DOHH2 (cell line): ENCODE measurements around the gene CGB2.

Experiments used
- H3F3A ChIP-seq: fragments of 200-600 bp; sonication (generic), shearing (Covaris generic); 2 replicates; pipeline ENCODE4 v1.6.0; 2016; ENCODE audit warnings: antibody characterized with exemption, mild to moderate bottlenecking; ENCODE audit not compliant: control insufficient read depth, insufficient read depth
- H3K27ac ChIP-seq: fragments of 200-600 bp; sonication (generic); 2 replicates; pipeline ENCODE4 v1.5.1; 2014; ENCODE audit warnings: low read depth, mild to moderate bottlenecking, low read length, moderate library complexity
- H3K27me3 ChIP-seq: fragments of 200-600 bp; sonication (generic); 2 replicates; pipeline ENCODE4 v1.6.1; 2014; ENCODE audit warnings: mild to moderate bottlenecking, low read length, mixed read lengths; ENCODE audit not compliant: control insufficient read depth
- H3K36me3 ChIP-seq: fragments of 200-600 bp; sonication (generic); 2 replicates; pipeline ENCODE4 v1.6.1; 2014; ENCODE audit warnings: mild to moderate bottlenecking, low read length, moderate library complexity, mixed read lengths; ENCODE audit not compliant: control insufficient read depth
- H3K4me1 ChIP-seq: fragments of 200-600 bp; sonication (generic); 2 replicates; pipeline ENCODE4 v1.6.1; 2014; ENCODE audit warnings: mild to moderate bottlenecking, low read length, mixed read lengths; ENCODE audit not compliant: control insufficient read depth
- H3K4me2 ChIP-seq: fragments of 200-600 bp; sonication (generic); 2 replicates; pipeline ENCODE4 v1.6.0; 2014; ENCODE audit warnings: mild to moderate bottlenecking, low read length, moderate library complexity
- H3K4me3 ChIP-seq: fragments of 200-600 bp; sonication (generic); 2 replicates; pipeline ENCODE4 v1.5.1; 2014; ENCODE audit warnings: mild to moderate bottlenecking, low read length, mixed read lengths
- H3K79me2 ChIP-seq: fragments of 200-600 bp; sonication (generic); 2 replicates; pipeline ENCODE4 v1.6.1; 2014; ENCODE audit warnings: mild to moderate bottlenecking, low read length, mixed read lengths; ENCODE audit not compliant: control insufficient read depth
- H3K9me2 ChIP-seq: fragments of 200-600 bp; sonication (generic); replicated peaks from 2 replicates; pipeline ENCODE4 v1.6.1; 2014; ENCODE audit warnings: mild to moderate bottlenecking, low read length, mixed read lengths; ENCODE audit not compliant: control insufficient read depth
- H3K9me3 ChIP-seq: fragments of 200-600 bp; sonication (generic); 2 replicates; pipeline ENCODE4 v1.6.1; 2014; ENCODE audit warnings: antibody characterized with exemption, low read length, mixed read lengths; ENCODE audit not compliant: control insufficient read depth, insufficient read depth
- H4K20me1 ChIP-seq: fragments of 200-600 bp; sonication (generic); 2 replicates; pipeline ENCODE4 v1.6.0; 2014; ENCODE audit warnings: low read depth, mild to moderate bottlenecking, antibody characterized with exemption, low read length, moderate library complexity; ENCODE audit not compliant: control insufficient read depth, insufficient read depth
- EZH2phosphoT487 ChIP-seq: fragments of 200-600 bp; sonication (generic); IDR thresholded peaks from 2 replicates; pipeline ENCODE4 v1.6.1; 2017; ENCODE audit warnings: borderline replicate concordance, mild to moderate bottlenecking, antibody characterized with exemption, low read length, moderate library complexity, mixed read lengths
- TF ChIP-seq, protein P1 (sequence below): fragments of 200-600 bp; sonication (generic); IDR thresholded peaks from one replicate; pipeline ENCODE4 v1.5.1; 2014; ENCODE audit warnings: antibody characterized with exemption, mild to moderate bottlenecking, low read depth, low read length; ENCODE audit not compliant: poor library complexity, severe bottlenecking

CGB2 gene

DNA sequence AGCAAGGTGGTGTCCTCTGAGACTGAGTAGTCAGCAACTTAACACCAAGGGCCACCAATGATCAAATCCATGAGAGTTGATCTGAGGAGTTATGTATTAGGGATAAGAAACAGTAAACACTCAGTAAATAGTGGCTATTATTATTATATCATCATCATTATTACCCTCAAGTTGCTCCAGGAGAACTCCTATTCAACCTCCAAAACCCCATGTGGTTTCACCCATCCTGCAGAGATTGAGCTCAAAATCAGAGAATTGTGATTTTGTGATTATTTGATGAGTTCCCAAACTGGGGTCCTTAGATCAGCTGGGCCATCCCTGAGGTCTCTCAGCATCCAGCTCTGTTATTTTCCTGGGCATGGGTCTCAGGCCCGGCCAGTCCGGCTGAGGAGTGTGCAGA is 29.3 kb downstream of the CGB2 start:
- H3K27ac ChIP-seq = no peak overlapping the region
- no peaks in the 10 kb centered on the region for H3K36me3 ChIP-seq
- no peaks in the 10 kb centered on the region for H3F3A ChIP-seq
- no peaks in the 10 kb centered on the region for H3K79me2 ChIP-seq
- peaks cover 66% of the 10 kb centered on the region for H3K27me3 ChIP-seq
- H3K9me2 ChIP-seq = no peaks in the 10 kb centered on the region
- H4K20me1 ChIP-seq = no peaks in the 10 kb centered on the region
- H3K9me3 ChIP-seq = no peaks in the 10 kb centered on the region
- no peak for TF ChIP-seq EZH2phosphoT487
- H3K4me3 ChIP-seq = no peak overlapping the region
- H3K4me2 ChIP-seq = no peak overlapping the region
- peaks cover 10% of the 10 kb centered on the region for H3K4me1 ChIP-seq

DNA sequence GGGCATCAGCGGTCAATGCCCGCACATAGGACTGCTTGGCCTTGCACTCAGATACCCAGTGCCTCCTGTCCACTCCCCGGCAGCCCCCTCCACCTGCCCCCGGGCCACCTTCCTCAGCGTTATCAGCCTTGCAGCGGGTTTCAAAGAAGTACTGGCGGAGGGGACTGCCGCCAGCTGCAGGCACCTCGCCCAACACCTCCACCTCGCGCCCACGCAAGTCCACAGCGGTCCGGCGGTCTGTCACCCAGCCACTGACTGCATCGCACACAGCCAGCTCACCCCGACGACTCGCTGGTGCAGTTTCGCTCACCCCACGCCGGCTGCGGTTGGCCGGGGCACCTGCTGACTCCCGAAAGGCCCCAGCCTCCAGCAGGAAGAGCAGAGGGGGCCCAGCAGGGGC is 29.8 kb downstream of the CGB2 start:
- Histone ChIP-seq H3F3A (no peaks in the 10 kb centered on the region), H3K9me3 (no peaks in the 10 kb centered on the region), H3K27ac (no peak overlapping the region), H3K4me1 (peaks cover 6% of the 10 kb centered on the region), H3K36me3 (no peaks in the 10 kb centered on the region), H4K20me1 (no peaks in the 10 kb centered on the region), H3K79me2 (no peaks in the 10 kb centered on the region), H3K4me2 (no peak overlapping the region), H3K27me3 (peaks cover 62% of the 10 kb centered on the region), H3K9me2 (no peaks in the 10 kb centered on the region), H3K4me3 (no peak overlapping the region)
- TF ChIP-seq EZH2phosphoT487 = no peak
- TF ChIP-seq, protein P1, sequence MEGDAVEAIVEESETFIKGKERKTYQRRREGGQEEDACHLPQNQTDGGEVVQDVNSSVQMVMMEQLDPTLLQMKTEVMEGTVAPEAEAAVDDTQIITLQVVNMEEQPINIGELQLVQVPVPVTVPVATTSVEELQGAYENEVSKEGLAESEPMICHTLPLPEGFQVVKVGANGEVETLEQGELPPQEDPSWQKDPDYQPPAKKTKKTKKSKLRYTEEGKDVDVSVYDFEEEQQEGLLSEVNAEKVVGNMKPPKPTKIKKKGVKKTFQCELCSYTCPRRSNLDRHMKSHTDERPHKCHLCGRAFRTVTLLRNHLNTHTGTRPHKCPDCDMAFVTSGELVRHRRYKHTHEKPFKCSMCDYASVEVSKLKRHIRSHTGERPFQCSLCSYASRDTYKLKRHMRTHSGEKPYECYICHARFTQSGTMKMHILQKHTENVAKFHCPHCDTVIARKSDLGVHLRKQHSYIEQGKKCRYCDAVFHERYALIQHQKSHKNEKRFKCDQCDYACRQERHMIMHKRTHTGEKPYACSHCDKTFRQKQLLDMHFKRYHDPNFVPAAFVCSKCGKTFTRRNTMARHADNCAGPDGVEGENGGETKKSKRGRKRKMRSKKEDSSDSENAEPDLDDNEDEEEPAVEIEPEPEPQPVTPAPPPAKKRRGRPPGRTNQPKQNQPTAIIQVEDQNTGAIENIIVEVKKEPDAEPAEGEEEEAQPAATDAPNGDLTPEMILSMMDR = no peak

DNA sequence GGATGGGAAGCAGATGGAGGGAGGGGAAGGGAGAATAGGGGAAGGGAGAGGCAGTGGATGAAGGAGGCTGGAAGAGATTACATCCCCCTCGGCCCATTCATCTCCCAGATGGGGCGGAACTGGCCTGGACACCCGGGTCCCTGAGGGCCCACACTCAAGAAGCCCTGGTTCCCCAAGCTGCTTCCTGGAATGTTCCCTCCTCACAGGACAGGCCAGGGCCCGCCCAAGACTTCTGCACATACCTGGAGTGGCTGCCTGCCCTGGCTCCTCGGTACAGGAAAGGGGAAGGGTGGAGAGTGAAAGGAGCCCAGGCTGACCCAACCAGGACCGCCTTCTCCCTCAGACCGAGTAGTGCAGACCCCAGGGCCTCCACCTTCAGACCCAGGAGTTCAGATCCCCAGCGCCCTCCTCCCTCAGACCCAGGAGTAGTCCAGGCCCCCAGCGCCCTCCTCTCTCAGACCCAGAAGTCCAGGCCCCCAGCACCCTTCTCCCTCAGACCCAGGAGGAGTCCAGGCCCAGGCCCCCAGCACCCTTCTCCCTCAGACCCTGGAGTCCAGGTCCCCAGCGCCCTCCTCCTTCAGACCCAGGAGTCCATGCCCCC is 32.4 kb downstream of the CGB2 start:
- no peaks in the 10 kb centered on the region for H3F3A ChIP-seq
- no peaks in the 10 kb centered on the region for H3K79me2 ChIP-seq
- peaks cover 49% of the 10 kb centered on the region for H3K27me3 ChIP-seq
- H3K27ac ChIP-seq = no peak overlapping the region
- H3K9me2 ChIP-seq = no peaks in the 10 kb centered on the region
- no peak overlapping the region for H3K4me2 ChIP-seq
- H3K4me3 ChIP-seq = no peak overlapping the region
- TF ChIP-seq, protein P1 = no peak
- no peak for TF ChIP-seq EZH2phosphoT487
- H3K36me3 ChIP-seq = no peaks in the 10 kb centered on the region
- H4K20me1 ChIP-seq = no peaks in the 10 kb centered on the region
- no peaks in the 10 kb centered on the region for H3K9me3 ChIP-seq
- no peaks in the 10 kb centered on the region for H3K4me1 ChIP-seq

DNA sequence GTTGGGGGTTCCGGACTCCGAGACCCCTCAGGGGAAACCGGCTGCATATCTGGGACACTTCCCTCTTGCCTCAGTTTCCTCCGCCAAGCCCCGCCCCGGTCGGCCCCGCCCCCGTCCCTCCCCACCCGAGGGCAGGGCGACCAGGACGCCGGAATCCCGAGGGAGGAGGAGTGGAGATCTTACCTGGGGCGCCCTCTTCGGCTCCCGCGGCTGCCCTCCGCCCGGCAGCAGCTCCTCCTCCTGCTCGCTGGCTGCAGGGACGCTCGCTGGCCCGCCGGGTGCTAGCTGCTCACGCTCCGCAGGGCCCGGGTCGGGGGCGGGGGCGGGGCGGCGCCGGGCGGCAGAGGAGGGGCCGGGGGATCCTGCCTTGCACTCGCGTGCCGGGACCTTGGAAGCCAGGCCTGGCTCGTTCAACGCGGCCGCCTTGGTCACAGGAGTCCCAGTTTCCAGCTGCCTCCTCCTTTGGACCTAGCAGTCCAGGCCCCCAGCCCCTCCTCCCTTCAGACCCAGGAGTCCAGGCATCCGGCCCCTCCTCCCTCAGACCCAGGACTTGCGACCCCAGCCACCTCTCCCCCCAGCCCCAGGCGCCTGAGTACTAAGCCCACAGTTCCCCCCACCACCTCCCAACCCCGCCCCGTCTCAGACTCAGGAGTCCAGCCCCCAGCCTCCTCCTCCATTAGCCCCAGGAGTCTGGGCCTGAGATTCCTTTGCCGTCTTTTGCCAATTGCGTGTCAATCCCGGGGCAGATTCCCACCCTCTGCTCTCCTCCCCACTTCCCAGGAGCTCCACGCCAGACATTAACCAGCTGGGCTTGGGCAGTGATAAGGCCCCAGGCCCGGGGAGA is 33.3 kb downstream of the CGB2 start, which contains the start of gene NTF4:
Gene NTF4, minus strand, starts transcription at position 51 of the 844 bp plus-strand sequence. CDS start 2,821 bp downstream, outside the sequence.
- no peaks in the 10 kb centered on the region for H3F3A ChIP-seq
- no peak within 1 kb of the TSS for H3K4me3 ChIP-seq
- 0 out of 2 replicates have a peak within 1 kb of the TSS, but pooled peaks have one; percentile 11 for H3K4me2 ChIP-seq
- no peaks in the 10 kb centered on the region for H3K36me3 ChIP-seq
- H3K27ac ChIP-seq = no peak within 1 kb of the TSS
- peaks cover 45% of the 10 kb centered on the region for H3K27me3 ChIP-seq
- H3K4me1 ChIP-seq = no peaks in the 10 kb centered on the region
- H3K9me3 ChIP-seq = no peaks in the 10 kb centered on the region
- no peaks in the 10 kb centered on the region for H4K20me1 ChIP-seq
- TF ChIP-seq, protein P1 = no peak
- no peak for TF ChIP-seq EZH2phosphoT487
- H3K9me2 ChIP-seq = no peaks in the 10 kb centered on the region
- H3K79me2 ChIP-seq = no peaks in the 10 kb centered on the region
